HepG2 (cell line): ENCODE data around the gene TTLL12. TPM values are rescaled to one million over a fixed set of nuclear protein-coding genes. Genes with fewer than 3 reads are reported as not detected.

ENCODE experiments used
- CC2D1A ChIP-seq: sonication (generic); formaldehyde crosslinking; IDR thresholded peaks from 2 replicates; pipeline ENCODE4 v1.8.1; 2023; ENCODE audit warnings: mild to moderate bottlenecking, missing genetic modification reagents
- CEBPB ChIP-seq: IDR thresholded peaks from 2 replicates; pipeline ENCODE4 v1.6.1; 2011; ENCODE audit warnings: low read depth, low read length, improper control_type of control experiment, borderline replicate concordance
- ELF3 ChIP-seq: IDR thresholded peaks from 2 replicates; pipeline ENCODE4 v1.6.1; 2016; ENCODE audit warnings: missing genetic modification reagents, missing compliant biosample characterization
- GFI1 ChIP-seq: sonication (generic); formaldehyde crosslinking; IDR thresholded peaks from 2 replicates; pipeline ENCODE4 v1.5.0; 2020; ENCODE audit warnings: missing genetic modification reagents, mild to moderate bottlenecking, borderline replicate concordance
- HOXA3 ChIP-seq: sonication (generic); formaldehyde crosslinking; IDR thresholded peaks from 2 replicates; pipeline ENCODE4 v1.5.0; 2020; ENCODE audit warnings: missing genetic modification reagents
- ISX ChIP-seq: sonication (generic); formaldehyde crosslinking; conservative IDR thresholded peaks from 2 replicates; pipeline ENCODE4 v1.5.0; 2020; ENCODE audit warnings: missing genetic modification reagents
- JARID2 ChIP-seq: sonication (generic); formaldehyde crosslinking; IDR thresholded peaks from 2 replicates; pipeline ENCODE4 v1.8.1; 2023; ENCODE audit warnings: missing genetic modification reagents, inconsistent platforms; ENCODE audit not compliant: insufficient replicate concordance
- MYNN ChIP-seq: sonication (generic); formaldehyde crosslinking; IDR thresholded peaks from 2 replicates; pipeline ENCODE4 v1.4.0; 2020; ENCODE audit warnings: mild to moderate bottlenecking, low read depth, missing genetic modification reagents
- NAIF1 ChIP-seq: sonication (generic); formaldehyde crosslinking; IDR thresholded peaks from 2 replicates; pipeline ENCODE4 v1.5.0; 2020; ENCODE audit warnings: mild to moderate bottlenecking, missing genetic modification reagents, borderline replicate concordance
- NCOA2 ChIP-seq: sonication (generic); formaldehyde crosslinking; IDR thresholded peaks from 2 replicates; pipeline ENCODE4 v1.8.0; 2022; ENCODE audit warnings: inconsistent platforms
- SNRNP70 ChIP-seq: fragments of 200-400 bp; formaldehyde crosslinking; IDR thresholded peaks from 2 replicates; pipeline ENCODE4 v1.6.1; 2017; ENCODE audit warnings: mild to moderate bottlenecking, low read depth, low read length, moderate library complexity
- TEAD2 ChIP-seq: sonication (generic); formaldehyde crosslinking; IDR thresholded peaks from 2 replicates; pipeline ENCODE4 v1.9.0; 2021; ENCODE audit warnings: missing genetic modification reagents
- ZBTB38 ChIP-seq: sonication (generic); formaldehyde crosslinking; IDR thresholded peaks from 2 replicates; pipeline ENCODE4 v1.5.1; 2020; ENCODE audit warnings: mild to moderate bottlenecking, missing genetic modification reagents
- ZNF136 ChIP-seq: sonication (generic); formaldehyde crosslinking; IDR thresholded peaks from 2 replicates; pipeline ENCODE4 v1.8.1; 2022; ENCODE audit warnings: low read depth, mild to moderate bottlenecking, moderate library complexity, missing genetic modification reagents
- ZNF282 ChIP-seq: fragments of 450-650 bp; IDR thresholded peaks from 2 replicates; pipeline ENCODE4 v1.6.1; 2018; ENCODE audit not compliant: partially characterized antibody
- ZNF605 ChIP-seq: sonication (generic); formaldehyde crosslinking; IDR thresholded peaks from 2 replicates; pipeline ENCODE4 v1.8.0; 2022; ENCODE audit warnings: mild to moderate bottlenecking, missing genetic modification reagents
- ZNF713 ChIP-seq: sonication (generic); formaldehyde crosslinking; IDR thresholded peaks from 2 replicates; pipeline ENCODE4 v1.4.0; 2020; ENCODE audit warnings: mild to moderate bottlenecking, missing genetic modification reagents
- ZNF790 ChIP-seq: sonication (generic); formaldehyde crosslinking; IDR thresholded peaks from 2 replicates; pipeline ENCODE4 v1.8.0; 2022; ENCODE audit warnings: missing genetic modification reagents, mild to moderate bottlenecking, borderline replicate concordance
- ZSCAN20 ChIP-seq: sonication (generic); formaldehyde crosslinking; IDR thresholded peaks from 2 replicates; pipeline ENCODE4 v1.4.0; 2020; ENCODE audit warnings: missing genetic modification reagents, mild to moderate bottlenecking, borderline replicate concordance
- polyA plus RNA-seq, 8 experiments: library from polyadenylated mRNA; depleted of rRNA in 3 of 8; stranded (reverse) in 7 of 8; unstranded in 1 of 8; fragments of >200 nt; fragmentation: Illumina TruSeq in 4 of 8; extraction: Trizol in 4 of 8; gene quantifications; 2 replicates each; pipeline versions ENCODE4 v1.2.1 to v1.2.3, GENCODE V29; 2011 to 2016; ENCODE audit warnings: low read depth in 4 of 8, missing spikeins in 1 of 8, mixed read lengths in 1 of 8; ENCODE audit not compliant: insufficient read depth in 1 of 8
- total RNA-seq, 5 experiments: library from RNA; depleted of rRNA; stranded (reverse); fragments of >200 nt; fragmentation: Illumina TruSeq; extraction: Trizol; gene quantifications; 2 replicates each; pipeline ENCODE4 v1.2.3, GENCODE V29; 2016; ENCODE audit warnings: low read depth in 1 of 5
- TF ChIP-seq, protein P1 (sequence below): sonication (generic); formaldehyde crosslinking; IDR thresholded peaks from 2 replicates; pipeline ENCODE4 v1.4.0; 2020; ENCODE audit warnings: missing genetic modification reagents
- TF ChIP-seq, protein P2 (sequence below): sonication (generic); formaldehyde crosslinking; IDR thresholded peaks from 2 replicates; pipeline ENCODE4 v1.5.0; 2020; ENCODE audit warnings: mild to moderate bottlenecking, missing genetic modification reagents, borderline replicate concordance
- TF ChIP-seq, protein P3 (sequence below): sonication (generic); formaldehyde crosslinking; IDR thresholded peaks from 2 replicates; pipeline ENCODE4 v1.5.0; 2020; ENCODE audit warnings: missing genetic modification reagents, mild to moderate bottlenecking, borderline replicate concordance

The TTLL12 gene
- total and polyA plus RNA-seq, 2 of the 13 experiments (the other 11 are each of a cell fraction or from before 2014, with no cell fraction given): 11.9 to 38.1 TPM

DNA sequence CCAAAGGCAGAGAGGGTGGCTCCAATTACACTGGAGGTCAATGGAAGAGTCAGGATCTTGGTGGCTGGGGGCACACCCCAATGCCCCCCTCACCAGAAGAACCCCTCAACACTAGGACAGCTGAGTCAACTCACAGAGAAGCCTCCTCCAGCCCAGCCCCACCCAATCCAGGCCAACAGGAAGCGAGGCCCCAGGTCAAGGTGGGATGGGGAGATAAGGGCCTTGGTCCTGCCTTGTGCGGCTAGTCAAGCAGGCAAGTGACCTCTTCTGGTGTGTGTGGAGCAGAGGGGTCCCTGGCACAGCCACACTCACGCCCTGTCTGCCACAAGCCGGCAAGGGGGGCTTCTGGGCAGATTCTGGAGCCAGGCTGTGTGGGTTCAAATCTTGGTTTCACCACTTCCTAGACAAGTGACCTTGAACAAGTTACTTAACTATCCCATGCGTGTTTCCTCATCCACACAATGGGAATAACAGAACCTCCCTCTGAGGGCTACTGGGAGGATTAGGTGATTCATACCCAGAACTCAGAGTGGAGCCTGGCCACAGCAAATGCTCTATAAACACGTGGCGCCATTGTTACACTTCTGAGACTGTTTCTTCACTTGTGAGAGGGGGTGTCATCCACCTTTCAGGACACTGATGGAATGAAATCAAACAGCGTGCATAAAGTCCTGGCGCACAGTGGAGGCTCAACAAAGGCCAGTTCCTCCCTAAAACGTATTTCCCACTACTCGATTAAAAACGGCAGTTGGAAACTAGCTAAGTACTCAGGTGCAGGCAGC, 3.2 kb downstream of the TTLL12 start (continued):
- TF ChIP-seq, protein P1, sequence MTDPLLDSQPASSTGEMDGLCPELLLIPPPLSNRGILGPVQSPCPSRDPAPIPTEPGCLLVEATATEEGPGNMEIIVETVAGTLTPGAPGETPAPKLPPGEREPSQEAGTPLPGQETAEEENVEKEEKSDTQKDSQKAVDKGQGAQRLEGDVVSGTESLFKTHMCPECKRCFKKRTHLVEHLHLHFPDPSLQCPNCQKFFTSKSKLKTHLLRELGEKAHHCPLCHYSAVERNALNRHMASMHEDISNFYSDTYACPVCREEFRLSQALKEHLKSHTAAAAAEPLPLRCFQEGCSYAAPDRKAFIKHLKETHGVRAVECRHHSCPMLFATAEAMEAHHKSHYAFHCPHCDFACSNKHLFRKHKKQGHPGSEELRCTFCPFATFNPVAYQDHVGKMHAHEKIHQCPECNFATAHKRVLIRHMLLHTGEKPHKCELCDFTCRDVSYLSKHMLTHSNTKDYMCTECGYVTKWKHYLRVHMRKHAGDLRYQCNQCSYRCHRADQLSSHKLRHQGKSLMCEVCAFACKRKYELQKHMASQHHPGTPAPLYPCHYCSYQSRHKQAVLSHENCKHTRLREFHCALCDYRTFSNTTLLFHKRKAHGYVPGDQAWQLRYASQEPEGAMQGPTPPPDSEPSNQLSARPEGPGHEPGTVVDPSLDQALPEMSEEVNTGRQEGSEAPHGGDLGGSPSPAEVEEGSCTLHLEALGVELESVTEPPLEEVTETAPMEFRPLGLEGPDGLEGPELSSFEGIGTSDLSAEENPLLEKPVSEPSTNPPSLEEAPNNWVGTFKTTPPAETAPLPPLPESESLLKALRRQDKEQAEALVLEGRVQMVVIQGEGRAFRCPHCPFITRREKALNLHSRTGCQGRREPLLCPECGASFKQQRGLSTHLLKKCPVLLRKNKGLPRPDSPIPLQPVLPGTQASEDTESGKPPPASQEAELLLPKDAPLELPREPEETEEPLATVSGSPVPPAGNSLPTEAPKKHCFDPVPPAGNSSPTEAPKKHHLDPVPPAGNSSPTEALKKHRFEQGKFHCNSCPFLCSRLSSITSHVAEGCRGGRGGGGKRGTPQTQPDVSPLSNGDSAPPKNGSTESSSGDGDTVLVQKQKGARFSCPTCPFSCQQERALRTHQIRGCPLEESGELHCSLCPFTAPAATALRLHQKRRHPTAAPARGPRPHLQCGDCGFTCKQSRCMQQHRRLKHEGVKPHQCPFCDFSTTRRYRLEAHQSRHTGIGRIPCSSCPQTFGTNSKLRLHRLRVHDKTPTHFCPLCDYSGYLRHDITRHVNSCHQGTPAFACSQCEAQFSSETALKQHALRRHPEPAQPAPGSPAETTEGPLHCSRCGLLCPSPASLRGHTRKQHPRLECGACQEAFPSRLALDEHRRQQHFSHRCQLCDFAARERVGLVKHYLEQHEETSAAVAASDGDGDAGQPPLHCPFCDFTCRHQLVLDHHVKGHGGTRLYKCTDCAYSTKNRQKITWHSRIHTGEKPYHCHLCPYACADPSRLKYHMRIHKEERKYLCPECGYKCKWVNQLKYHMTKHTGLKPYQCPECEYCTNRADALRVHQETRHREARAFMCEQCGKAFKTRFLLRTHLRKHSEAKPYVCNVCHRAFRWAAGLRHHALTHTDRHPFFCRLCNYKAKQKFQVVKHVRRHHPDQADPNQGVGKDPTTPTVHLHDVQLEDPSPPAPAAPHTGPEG (CRISPR knock-in tag): no peak
- TF ChIP-seq CEBPB (0 out of 2 replicates have a peak, but pooled peaks have one; percentile 21), ISX (CRISPR knock-in tag) (no peak), GFI1 (CRISPR knock-in tag) (no peak), TEAD2 (no peak), MYNN (CRISPR knock-in tag) (no peak), ZBTB38 (CRISPR knock-in tag) (peak; percentile 84), SNRNP70 (no peak), NCOA2 (no peak), ZNF282 (no peak), ZNF136 (CRISPR knock-in tag) (no peak), ZNF605 (no peak), ZSCAN20 (CRISPR knock-in tag) (no peak), CC2D1A (CRISPR knock-in tag) (no peak), NAIF1 (CRISPR knock-in tag) (no peak), ELF3 (CRISPR knock-in tag) (0 out of 2 replicates have a peak, but pooled peaks have one; percentile 15), ZNF713 (no peak), ZNF790 (CRISPR knock-in tag) (no peak), HOXA3 (CRISPR knock-in tag) (peak; percentile 19; the same call in 1 of the 2 replicates), JARID2 (CRISPR knock-in tag) (no peak)
- TF ChIP-seq, protein P2, sequence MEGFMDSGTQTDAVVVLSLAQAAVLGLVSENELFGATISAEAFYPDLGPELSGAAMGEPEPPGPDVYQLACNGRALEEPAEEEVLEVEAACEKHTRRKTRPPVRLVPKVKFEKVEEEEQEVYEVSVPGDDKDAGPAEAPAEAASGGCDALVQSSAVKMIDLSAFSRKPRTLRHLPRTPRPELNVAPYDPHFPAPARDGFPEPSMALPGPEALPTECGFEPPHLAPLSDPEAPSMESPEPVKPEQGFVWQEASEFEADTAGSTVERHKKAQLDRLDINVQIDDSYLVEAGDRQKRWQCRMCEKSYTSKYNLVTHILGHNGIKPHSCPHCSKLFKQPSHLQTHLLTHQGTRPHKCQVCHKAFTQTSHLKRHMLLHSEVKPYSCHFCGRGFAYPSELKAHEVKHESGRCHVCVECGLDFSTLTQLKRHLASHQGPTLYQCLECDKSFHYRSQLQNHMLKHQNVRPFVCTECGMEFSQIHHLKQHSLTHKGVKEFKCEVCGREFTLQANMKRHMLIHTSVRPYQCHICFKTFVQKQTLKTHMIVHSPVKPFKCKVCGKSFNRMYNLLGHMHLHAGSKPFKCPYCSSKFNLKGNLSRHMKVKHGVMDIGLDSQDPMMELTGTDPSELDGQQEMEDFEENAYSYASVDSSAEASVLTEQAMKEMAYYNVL (CRISPR knock-in tag): no peak
- TF ChIP-seq, protein P3, sequence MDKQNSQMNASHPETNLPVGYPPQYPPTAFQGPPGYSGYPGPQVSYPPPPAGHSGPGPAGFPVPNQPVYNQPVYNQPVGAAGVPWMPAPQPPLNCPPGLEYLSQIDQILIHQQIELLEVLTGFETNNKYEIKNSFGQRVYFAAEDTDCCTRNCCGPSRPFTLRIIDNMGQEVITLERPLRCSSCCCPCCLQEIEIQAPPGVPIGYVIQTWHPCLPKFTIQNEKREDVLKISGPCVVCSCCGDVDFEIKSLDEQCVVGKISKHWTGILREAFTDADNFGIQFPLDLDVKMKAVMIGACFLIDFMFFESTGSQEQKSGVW (CRISPR knock-in tag): no peak
